ENCODE data around the gene RHOBTB1.

The RHOBTB1 gene

GRCh38 chr10:60985951-60986350 lies 42.0 kb upstream of the RHOBTB1 start (continued):
- TF ChIP-seq PRDM10 (tag by site-specific recombination; IDR thresholded peaks at IDR 0.05) (no peak), ZNF146 (tag by site-specific recombination; IDR thresholded peaks at IDR 0.05) (no peak), CTCF (tag by site-specific recombination; IDR thresholded peaks at IDR 0.05) (no peak)

- ChIA-PET CTCF (interaction anchor here (0.8 to 1.4 kb wide), 2 partner anchors 16 to 82 kb away, joined by 4 read pairs; no protein-coding TSS in a partner anchor), POLR2A (no interaction called here)
- H3K4me1 ChIP-seq (ENCODE audit: control insufficient read depth, insufficient read depth, low read length), result peaks cover 8% of the 10 kb centered on the region; the same call in 1 of the 2 replicates
- H3K27ac ChIP-seq (ENCODE audit: extremely low read depth, low read depth, low read length), result no peak overlapping the region
- H3K36me3 ChIP-seq (ENCODE audit: control insufficient read depth in 2 of 2, insufficient read depth in 1 of 2, low read length in 2 of 2), result no peaks in the 10 kb centered on the region
- no peak overlapping the region for H3K4me3 ChIP-seq (ENCODE audit: low read depth, low read length)
- TF ChIP-seq BCL6B (tag by site-specific recombination; IDR thresholded peaks at IDR 0.05), result no peak
- TF ChIP-seq ZNF114 (tag by site-specific recombination; IDR thresholded peaks at IDR 0.05), result no peak
- peak; percentile 76 for TF ChIP-seq SP7 (tag by site-specific recombination; IDR thresholded peaks at IDR 0.05)
- no peaks in the 10 kb centered on the region for H3K9me3 ChIP-seq (ENCODE audit: control insufficient read depth, insufficient read depth, low read depth, low read length)
Observed at GRCh38 chr10:60980997-60981396, 37.0 kb upstream of the RHOBTB1 start.

- CTCF ChIA-PET, result interaction anchor here (0.9 to 1.4 kb wide), 2 partner anchors 15 to 23 kb away, joined by 3 to 4 read pairs; no protein-coding TSS in a partner anchor
- Histone ChIP-seq H3K27ac (ENCODE audit: extremely low read depth, low read depth, low read length) (no peak overlapping the region), H3K4me1 (ENCODE audit: control insufficient read depth, insufficient read depth, low read length) (peaks cover 8% of the 10 kb centered on the region), H3K4me3 (ENCODE audit: low read depth, low read length) (no peak overlapping the region), H3K36me3 (ENCODE audit: control insufficient read depth in 2 of 2, insufficient read depth in 1 of 2, low read length in 2 of 2) (no peaks in the 10 kb centered on the region), H3K9me3 (ENCODE audit: control insufficient read depth, insufficient read depth, low read depth, low read length) (no peaks in the 10 kb centered on the region)
- POLR2A ChIA-PET, result no interaction called here
- no peak for TF ChIP-seq ZNF362 (tag by site-specific recombination; IDR thresholded peaks at IDR 0.05)
- no peak for TF ChIP-seq ZBTB10 (tag by site-specific recombination; IDR thresholded peaks at IDR 0.05)
- TF ChIP-seq PRDM1 (tag by site-specific recombination; IDR thresholded peaks at IDR 0.05), result 0 out of 2 replicates have a peak, but pooled peaks have one; percentile 10
Observed at GRCh38 chr10:60979667-60980104, 35.7 kb upstream of the RHOBTB1 start.

All from HEK293 (cell line).